ENCODE data around the gene TOP2B.
A peak's percentile ranks its signal among the peaks of the same experiment; 100 is the strongest.

TOP2B gene

GRCh38 chr3:25652921-25653320, 11.8 kb downstream of the TOP2B start:
- no peak for DNase-seq (ENCODE audit: low read depth)
- H3K4me3 ChIP-seq (replicated peaks; ENCODE audit: low read depth, low read length): no peak overlapping the region
- no peak for TF ChIP-seq CTCF (IDR thresholded peaks at IDR 0.05; ENCODE audit: low read length, missing control alignments)

DNA sequence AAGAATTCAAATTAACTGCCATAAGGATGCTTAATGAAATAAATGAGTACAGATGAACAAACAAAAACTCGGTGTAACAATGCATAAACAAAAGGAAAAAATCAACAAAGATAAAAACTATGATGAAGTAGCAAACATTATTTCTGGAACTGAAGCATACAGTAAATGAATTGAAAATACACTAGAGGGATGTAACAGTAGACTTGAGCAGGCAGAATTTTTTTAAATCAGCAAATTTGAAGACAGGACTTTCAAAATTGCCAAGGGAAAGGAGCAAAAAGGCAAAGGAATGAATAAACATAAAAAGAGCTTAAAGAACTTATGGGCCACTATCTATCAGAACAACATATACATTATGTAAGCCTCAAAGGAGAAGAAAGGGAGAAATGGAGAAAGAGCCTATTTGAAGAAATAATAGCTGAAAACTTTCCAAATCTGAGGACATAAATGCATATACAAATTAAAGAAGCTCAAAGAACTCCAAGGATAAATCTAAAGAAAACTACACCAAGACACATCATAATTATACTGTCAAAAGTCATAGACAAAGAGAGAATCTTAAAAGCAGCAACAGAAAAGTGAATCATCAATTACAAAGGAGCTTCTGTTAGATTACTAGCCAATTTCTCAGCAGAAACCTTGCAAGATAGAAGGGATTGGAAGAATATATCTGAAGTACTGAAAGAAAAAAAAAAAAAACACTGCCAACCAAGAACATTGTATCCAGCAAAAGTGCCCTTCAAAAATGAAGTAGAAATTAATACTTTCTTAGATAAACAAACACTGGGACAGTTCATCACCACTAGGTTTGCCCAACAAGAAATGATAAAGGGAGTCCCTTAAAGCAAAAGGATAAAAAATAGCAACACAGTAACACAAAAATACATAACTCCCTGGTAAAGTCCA, 15.5 kb downstream of the TOP2B start:
- no peak overlapping the region for H3K4me3 ChIP-seq (replicated peaks; ENCODE audit: low read depth, low read length)
- no peak for TF ChIP-seq CTCF (IDR thresholded peaks at IDR 0.05; ENCODE audit: low read length, missing control alignments)
- no peak for DNase-seq (ENCODE audit: low read depth)

DNA sequence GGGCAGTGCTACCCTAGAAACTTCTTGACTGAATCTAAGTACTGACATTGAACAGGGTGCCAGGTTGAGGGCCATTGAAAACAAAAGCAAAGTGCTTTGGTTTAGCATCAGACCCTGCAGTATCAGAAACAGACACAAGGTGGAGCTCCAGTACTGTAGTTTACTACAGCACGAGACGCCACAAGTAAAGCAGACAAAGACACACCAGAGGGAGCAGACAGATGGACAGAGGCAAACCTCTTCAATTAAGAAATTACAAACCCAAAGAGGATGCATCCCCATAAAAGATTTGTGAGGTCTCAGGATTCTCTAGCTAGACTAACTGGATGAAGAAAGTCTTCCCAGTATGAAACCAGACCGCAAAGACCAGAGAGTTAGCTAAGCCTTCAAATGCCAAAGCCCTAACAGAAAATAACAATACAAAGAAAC, 16.6 kb downstream of the TOP2B start:
- peak; percentile 89 for DNase-seq (ENCODE audit: low read depth)
- TF ChIP-seq CTCF (IDR thresholded peaks at IDR 0.05; ENCODE audit: low read length, missing control alignments): peak; percentile 98
- H3K4me3 ChIP-seq (replicated peaks; ENCODE audit: low read depth, low read length): no peak overlapping the region

GRCh38 chr3:25635038-25635437, 29.7 kb downstream of the TOP2B start:
- TF ChIP-seq CTCF (IDR thresholded peaks at IDR 0.05; ENCODE audit: low read length, missing control alignments): no peak
- DNase-seq (ENCODE audit: low read depth): no peak
- H3K4me3 ChIP-seq (replicated peaks; ENCODE audit: low read depth, low read length): no peak overlapping the region

- no peak overlapping the region for H3K4me3 ChIP-seq (replicated peaks; ENCODE audit: low read depth, low read length)
- DNase-seq (ENCODE audit: low read depth): no peak
- TF ChIP-seq CTCF (IDR thresholded peaks at IDR 0.05; ENCODE audit: low read length, missing control alignments): no peak
Measured at GRCh38 chr3:25633919-25634318, 30.8 kb downstream of the TOP2B start.

- DNase-seq (ENCODE audit: low read depth): no peak
- no peak for TF ChIP-seq CTCF (IDR thresholded peaks at IDR 0.05; ENCODE audit: low read length, missing control alignments)
Measured at GRCh38 chr3:25631989-25632388, 32.7 kb downstream of the TOP2B start.

DNA sequence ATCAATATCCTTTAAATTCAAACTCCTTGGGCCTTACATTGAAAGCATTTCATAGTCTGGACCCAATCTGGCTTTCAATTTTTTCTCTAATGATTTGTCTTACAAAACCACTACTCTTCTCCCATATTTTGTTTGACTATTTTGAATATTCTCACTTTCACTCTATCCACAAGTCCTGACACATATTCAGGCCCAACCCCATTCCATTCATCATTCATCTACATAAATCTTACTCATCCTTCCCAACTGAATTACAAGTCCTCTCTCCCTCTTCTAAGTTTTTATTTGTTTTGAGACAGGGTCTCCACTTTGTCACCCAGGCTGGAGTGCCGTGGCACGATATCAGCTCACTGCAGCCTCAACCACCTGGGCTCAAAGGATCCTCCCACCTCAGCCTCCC, 43.6 kb downstream of the TOP2B start:
- no peak for DNase-seq (ENCODE audit: low read depth)
- no peak overlapping the region for H3K4me3 ChIP-seq (replicated peaks; ENCODE audit: low read depth, low read length)
- no peak for TF ChIP-seq CTCF (IDR thresholded peaks at IDR 0.05; ENCODE audit: low read length, missing control alignments)

More at GRCh38 chr3:25631989-25632388, 32.7 kb downstream of the TOP2B start:
- no peak overlapping the region for H3K4me3 ChIP-seq (replicated peaks; ENCODE audit: low read depth, low read length)
